SK-N-SH treated with all-trans-retinoic acid at 6 μM for 48 hours (cell line): ENCODE data around the gene MAP3K3.

ENCODE experiments used
- ATAC-seq: fragments of 200-7000 bp; cut with Tn5 transposase; 3 replicates; pipeline ENCODE4 v1.9.1; 2020; ENCODE audit warnings: mild to moderate bottlenecking, moderate library complexity
- ARNTL ChIP-seq: fragments of 450-650 bp; formaldehyde crosslinking; IDR thresholded peaks from 2 replicates; pipeline ENCODE4 v1.5.0; 2020; ENCODE audit warnings: low read depth, mild to moderate bottlenecking, moderate library complexity, borderline replicate concordance
- BACH2 ChIP-seq: fragments of 250-450 bp; sonication (Bioruptor Pico); IDR thresholded peaks from 2 replicates; pipeline ENCODE4 v1.9.0; 2021; ENCODE audit warnings: mild to moderate bottlenecking, borderline replicate concordance
- CSRNP3 ChIP-seq: fragments of 250-450 bp; sonication (Bioruptor Pico); IDR thresholded peaks from 2 replicates; pipeline ENCODE4 v1.5.1; 2021; ENCODE audit warnings: mild to moderate bottlenecking, moderate library complexity
- ESRRG ChIP-seq: fragments of 250-450 bp; sonication (Bioruptor Pico); IDR thresholded peaks from 2 replicates; pipeline ENCODE4 v1.6.1; 2021; ENCODE audit warnings: mild to moderate bottlenecking
- GLIS3 ChIP-seq: fragments of 250-450 bp; sonication (Bioruptor Pico); IDR thresholded peaks from 2 replicates; pipeline ENCODE4 v1.5.0; 2020; ENCODE audit warnings: mild to moderate bottlenecking, moderate library complexity
- ISL1 ChIP-seq: fragments of 250-450 bp; sonication (Bioruptor Pico); IDR thresholded peaks from 2 replicates; pipeline ENCODE4 v2.1.2; 2022; ENCODE audit warnings: mild to moderate bottlenecking, moderate library complexity
- OSR1 ChIP-seq: fragments of 250-450 bp; sonication (Bioruptor Pico); IDR thresholded peaks from 2 replicates; pipeline ENCODE4 v1.8.0; 2022; ENCODE audit warnings: moderate library complexity, mild to moderate bottlenecking, inconsistent platforms
- PATZ1 ChIP-seq: fragments of 250-450 bp; sonication (Bioruptor Pico); IDR thresholded peaks from 2 replicates; pipeline ENCODE4 v1.8.0; 2020; ENCODE audit warnings: mild to moderate bottlenecking, moderate library complexity, borderline replicate concordance
- POU6F1 ChIP-seq: fragments of 250-450 bp; sonication (Bioruptor Pico); IDR thresholded peaks from 2 replicates; pipeline ENCODE4 v1.8.0; 2021; ENCODE audit warnings: low read depth, mild to moderate bottlenecking, moderate library complexity, borderline replicate concordance
- PPARA ChIP-seq: fragments of 250-450 bp; sonication (Bioruptor Pico); IDR thresholded peaks from 2 replicates; pipeline ENCODE4 v1.5.0; 2020; ENCODE audit warnings: mild to moderate bottlenecking, borderline replicate concordance
- SNAI2 ChIP-seq: fragments of 250-450 bp; sonication (Bioruptor Pico); IDR thresholded peaks from 2 replicates; pipeline ENCODE4 v1.5.0; 2020; ENCODE audit warnings: mild to moderate bottlenecking, moderate library complexity
- TCF4 ChIP-seq: fragments of 250-450 bp; sonication (Bioruptor Pico); IDR thresholded peaks from 2 replicates; pipeline ENCODE4 v1.8.0; 2021; ENCODE audit warnings: mild to moderate bottlenecking, moderate library complexity, borderline replicate concordance
- TOX ChIP-seq: fragments of 250-450 bp; sonication (Bioruptor Pico); IDR thresholded peaks from 2 replicates; pipeline ENCODE4 v1.8.0; 2021; ENCODE audit warnings: mild to moderate bottlenecking, moderate library complexity, borderline replicate concordance
- TSHZ2 ChIP-seq: fragments of 250-450 bp; sonication (Bioruptor Pico); IDR thresholded peaks from 2 replicates; pipeline ENCODE4 v1.5.0; 2020; ENCODE audit warnings: mild to moderate bottlenecking, moderate library complexity
- ZC3H10 ChIP-seq: fragments of 250-450 bp; sonication (Bioruptor Pico); IDR thresholded peaks from 2 replicates; pipeline ENCODE4 v1.5.1; 2021; ENCODE audit warnings: mild to moderate bottlenecking, moderate library complexity
- ZFP3 ChIP-seq: fragments of 250-450 bp; sonication (Bioruptor Pico); IDR thresholded peaks from 2 replicates; pipeline ENCODE4 v1.5.0; 2020; ENCODE audit warnings: mild to moderate bottlenecking, moderate library complexity
- ZNF565 ChIP-seq: fragments of 450-650 bp; formaldehyde crosslinking; conservative IDR thresholded peaks from 2 replicates; pipeline ENCODE4 v1.5.0; 2020; ENCODE audit warnings: low read depth, mild to moderate bottlenecking, moderate library complexity
- ZNF70 ChIP-seq: fragments of 450-650 bp; formaldehyde crosslinking; IDR thresholded peaks from 2 replicates; pipeline ENCODE4 v1.5.0; 2020; ENCODE audit warnings: mild to moderate bottlenecking, moderate library complexity
- TF ChIP-seq, protein P1 (sequence below): fragments of 250-450 bp; sonication (Bioruptor Pico); IDR thresholded peaks from 2 replicates; pipeline ENCODE4 v1.5.1; 2020; ENCODE audit warnings: low read depth, mild to moderate bottlenecking, moderate library complexity

Gene MAP3K3

DNA sequence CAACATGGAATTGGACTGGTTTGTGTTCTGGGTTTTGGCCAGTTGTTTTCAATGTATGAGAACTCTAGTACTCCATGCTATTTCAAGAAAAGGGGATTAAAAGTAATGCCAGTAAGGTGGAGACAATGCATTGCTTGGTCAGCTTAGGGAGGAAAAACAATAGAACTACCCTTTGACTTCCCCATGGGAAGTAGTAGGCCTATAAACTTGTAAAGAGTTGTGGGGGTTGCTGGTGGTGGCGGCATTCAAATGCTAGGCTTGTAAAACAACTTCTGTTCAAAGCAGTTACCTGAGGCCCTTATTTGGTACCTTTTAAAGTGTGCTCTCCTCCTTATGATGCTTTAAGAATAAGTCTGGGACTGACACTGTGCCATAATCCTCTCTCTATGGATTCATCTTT lies 9.4 kb downstream of the MAP3K3 start (continued):
- no peak for TF ChIP-seq CSRNP3 (CRISPR knock-in tag)
- TF ChIP-seq ESRRG (CRISPR knock-in tag), result no peak
- TF ChIP-seq GLIS3 (CRISPR knock-in tag), result no peak
- TF ChIP-seq OSR1 (CRISPR knock-in tag), result no peak
- TF ChIP-seq BACH2 (CRISPR knock-in tag), result no peak
- no peak for TF ChIP-seq PATZ1 (CRISPR knock-in tag)

DNA sequence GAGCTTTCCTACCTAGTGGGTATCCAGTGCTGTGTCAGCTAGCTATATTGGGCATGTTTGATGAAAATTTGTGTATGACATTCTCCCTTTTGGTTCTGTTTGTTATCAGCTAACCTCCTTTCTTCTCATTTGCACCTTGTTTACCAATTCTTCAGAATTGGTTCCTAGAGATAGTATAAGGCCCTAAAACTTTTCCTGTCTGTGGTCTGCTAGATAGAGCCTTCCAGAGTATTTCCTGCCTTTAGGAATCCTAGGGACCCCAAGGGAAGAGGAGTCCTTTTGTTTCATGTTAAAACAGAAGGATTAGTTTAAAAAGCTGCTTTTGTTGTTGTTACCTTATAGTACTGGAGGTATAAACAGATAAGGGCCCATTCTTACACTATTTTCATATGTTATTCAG lies 11.5 kb downstream of the MAP3K3 start:
- no peak for TF ChIP-seq ZC3H10 (CRISPR knock-in tag)
- no peak for TF ChIP-seq ZFP3 (CRISPR knock-in tag)
- TF ChIP-seq TSHZ2 (CRISPR knock-in tag), result no peak
- no peak for TF ChIP-seq TCF4
- TF ChIP-seq TOX (CRISPR knock-in tag), result no peak
- no peak for TF ChIP-seq POU6F1
- no peak for TF ChIP-seq OSR1 (CRISPR knock-in tag)
- no peak for TF ChIP-seq ZNF70 (CRISPR knock-in tag)
- TF ChIP-seq, protein P1, sequence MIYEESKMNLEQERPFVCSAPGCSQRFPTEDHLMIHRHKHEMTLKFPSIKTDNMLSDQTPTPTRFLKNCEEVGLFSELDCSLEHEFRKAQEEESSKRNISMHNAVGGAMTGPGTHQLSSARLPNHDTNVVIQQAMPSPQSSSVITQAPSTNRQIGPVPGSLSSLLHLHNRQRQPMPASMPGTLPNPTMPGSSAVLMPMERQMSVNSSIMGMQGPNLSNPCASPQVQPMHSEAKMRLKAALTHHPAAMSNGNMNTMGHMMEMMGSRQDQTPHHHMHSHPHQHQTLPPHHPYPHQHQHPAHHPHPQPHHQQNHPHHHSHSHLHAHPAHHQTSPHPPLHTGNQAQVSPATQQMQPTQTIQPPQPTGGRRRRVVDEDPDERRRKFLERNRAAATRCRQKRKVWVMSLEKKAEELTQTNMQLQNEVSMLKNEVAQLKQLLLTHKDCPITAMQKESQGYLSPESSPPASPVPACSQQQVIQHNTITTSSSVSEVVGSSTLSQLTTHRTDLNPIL (CRISPR knock-in tag), result no peak
- no peak for ATAC-seq

GRCh38 chr17:63634163-63634562 lies 11.9 kb downstream of the MAP3K3 start:
- no peak for TF ChIP-seq GLIS3 (CRISPR knock-in tag)
- no peak for ATAC-seq

GRCh38 chr17:63634816-63635215 lies 12.6 kb downstream of the MAP3K3 start:
- TF ChIP-seq ISL1 (no peak), TOX (CRISPR knock-in tag) (no peak), ESRRG (CRISPR knock-in tag) (no peak)
- TF ChIP-seq, protein P1 (CRISPR knock-in tag), result no peak
- no peak for ATAC-seq

- ATAC-seq, result no peak
- TF ChIP-seq ISL1 (no peak), TCF4 (no peak), ARNTL (no peak), BACH2 (CRISPR knock-in tag) (no peak), ZNF565 (CRISPR knock-in tag) (no peak), PPARA (CRISPR knock-in tag) (no peak), SNAI2 (CRISPR knock-in tag) (no peak)
- TF ChIP-seq, protein P1 (CRISPR knock-in tag), result no peak
- TF ChIP-seq, all 23 proteins: peak for 0
Observed at GRCh38 chr17:63635290-63635689, 13.1 kb downstream of the MAP3K3 start.
